Vagina (tissue), 2 donors: ENCODE measurements around the gene GPR161.

ENCODE experiments used
- POLR2A ChIP-seq, 2 donors: fragments of 450-650 bp; IDR thresholded peaks; one replicate each; pipeline ENCODE4 v1.6.1; 2017; ENCODE audit warnings: antibody characterized with exemption in 2 of 2, mild to moderate bottlenecking in 2 of 2, moderate library complexity in 2 of 2
- POLR2AphosphoS5 ChIP-seq, 2 donors: sonication (generic); formaldehyde crosslinking; IDR thresholded peaks; one replicate each; pipeline ENCODE4 v1.9.0; 2017; ENCODE audit warnings: antibody characterized with exemption in 2 of 2, mild to moderate bottlenecking in 2 of 2, low read depth in 1 of 2; ENCODE audit not compliant: insufficient read depth in 1 of 2
- TF ChIP-seq, protein P1 (sequence below), 3 experiments: fragments of 450-650 bp in 2 of 3; fragments of 200-600 bp in 1 of 3; sonication (generic) in 1 of 3; IDR thresholded peaks; one replicate each; pipeline ENCODE4 v1.5.1; 2017 to 2019; ENCODE audit warnings: antibody characterized with exemption in 3 of 3, mild to moderate bottlenecking in 2 of 3, moderate library complexity in 2 of 3

DNA sequence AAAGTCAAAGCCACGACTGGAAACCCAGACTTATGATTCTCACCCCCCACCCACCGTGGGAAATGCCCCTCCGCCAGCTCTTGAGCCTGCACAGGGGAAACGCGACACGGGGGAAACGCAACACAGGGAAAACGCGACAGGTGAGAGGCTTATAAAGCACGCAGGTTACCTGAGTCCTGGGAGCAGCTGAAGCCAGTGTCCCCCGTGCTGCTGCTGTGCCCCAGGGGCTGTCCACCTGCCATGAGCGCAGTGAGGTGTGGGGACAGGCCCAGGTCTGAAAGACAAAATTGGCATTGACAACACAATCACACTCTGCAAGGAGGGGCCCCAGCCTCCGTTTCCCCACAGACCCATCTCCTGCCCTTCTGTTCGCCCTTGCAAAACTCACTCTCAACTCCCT lies 46.3 kb downstream of the GPR161 start:
- TF ChIP-seq POLR2AphosphoS5 (IDR thresholded peaks at IDR 0.05; ENCODE audit: insufficient read depth in 1 of 2, low read depth in 1 of 2) (no peak), POLR2A (IDR thresholded peaks at IDR 0.05) (no peak)
- TF ChIP-seq, protein P1, sequence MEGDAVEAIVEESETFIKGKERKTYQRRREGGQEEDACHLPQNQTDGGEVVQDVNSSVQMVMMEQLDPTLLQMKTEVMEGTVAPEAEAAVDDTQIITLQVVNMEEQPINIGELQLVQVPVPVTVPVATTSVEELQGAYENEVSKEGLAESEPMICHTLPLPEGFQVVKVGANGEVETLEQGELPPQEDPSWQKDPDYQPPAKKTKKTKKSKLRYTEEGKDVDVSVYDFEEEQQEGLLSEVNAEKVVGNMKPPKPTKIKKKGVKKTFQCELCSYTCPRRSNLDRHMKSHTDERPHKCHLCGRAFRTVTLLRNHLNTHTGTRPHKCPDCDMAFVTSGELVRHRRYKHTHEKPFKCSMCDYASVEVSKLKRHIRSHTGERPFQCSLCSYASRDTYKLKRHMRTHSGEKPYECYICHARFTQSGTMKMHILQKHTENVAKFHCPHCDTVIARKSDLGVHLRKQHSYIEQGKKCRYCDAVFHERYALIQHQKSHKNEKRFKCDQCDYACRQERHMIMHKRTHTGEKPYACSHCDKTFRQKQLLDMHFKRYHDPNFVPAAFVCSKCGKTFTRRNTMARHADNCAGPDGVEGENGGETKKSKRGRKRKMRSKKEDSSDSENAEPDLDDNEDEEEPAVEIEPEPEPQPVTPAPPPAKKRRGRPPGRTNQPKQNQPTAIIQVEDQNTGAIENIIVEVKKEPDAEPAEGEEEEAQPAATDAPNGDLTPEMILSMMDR (IDR thresholded peaks at IDR 0.05) = no peak
